ENCODE measurements around the gene TGFBR3.
A peak's percentile ranks its signal among the peaks of the same experiment; 100 is the strongest.

- no peak for TF ChIP-seq CTCF (tag by site-specific recombination; IDR thresholded peaks at IDR 0.05)
- TF ChIP-seq PATZ1 (tag by site-specific recombination; IDR thresholded peaks at IDR 0.05) = peak; percentile 52; the same call in 1 of the 2 replicates
- peak; percentile 38; the same call in 1 of the 2 replicates for TF ChIP-seq TCF7L2 (IDR thresholded peaks at IDR 0.05; ENCODE audit: borderline replicate concordance, low read depth, low read length)
- TF ChIP-seq, protein P1, sequence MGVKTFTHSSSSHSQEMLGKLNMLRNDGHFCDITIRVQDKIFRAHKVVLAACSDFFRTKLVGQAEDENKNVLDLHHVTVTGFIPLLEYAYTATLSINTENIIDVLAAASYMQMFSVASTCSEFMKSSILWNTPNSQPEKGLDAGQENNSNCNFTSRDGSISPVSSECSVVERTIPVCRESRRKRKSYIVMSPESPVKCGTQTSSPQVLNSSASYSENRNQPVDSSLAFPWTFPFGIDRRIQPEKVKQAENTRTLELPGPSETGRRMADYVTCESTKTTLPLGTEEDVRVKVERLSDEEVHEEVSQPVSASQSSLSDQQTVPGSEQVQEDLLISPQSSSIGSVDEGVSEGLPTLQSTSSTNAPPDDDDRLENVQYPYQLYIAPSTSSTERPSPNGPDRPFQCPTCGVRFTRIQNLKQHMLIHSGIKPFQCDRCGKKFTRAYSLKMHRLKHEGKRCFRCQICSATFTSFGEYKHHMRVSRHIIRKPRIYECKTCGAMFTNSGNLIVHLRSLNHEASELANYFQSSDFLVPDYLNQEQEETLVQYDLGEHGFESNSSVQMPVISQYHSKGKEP (tag by site-specific recombination; IDR thresholded peaks at IDR 0.05) = no peak
- no peak for TF ChIP-seq REST (tag by site-specific recombination; IDR thresholded peaks at IDR 0.05)
- no peak for TF ChIP-seq HOXA7 (CRISPR knock-in tag; IDR thresholded peaks at IDR 0.05; ENCODE audit: borderline replicate concordance)
- no peak for TF ChIP-seq ZBTB7A (tag by site-specific recombination; IDR thresholded peaks at IDR 0.05; ENCODE audit: low read depth)
- TF ChIP-seq, protein P2, sequence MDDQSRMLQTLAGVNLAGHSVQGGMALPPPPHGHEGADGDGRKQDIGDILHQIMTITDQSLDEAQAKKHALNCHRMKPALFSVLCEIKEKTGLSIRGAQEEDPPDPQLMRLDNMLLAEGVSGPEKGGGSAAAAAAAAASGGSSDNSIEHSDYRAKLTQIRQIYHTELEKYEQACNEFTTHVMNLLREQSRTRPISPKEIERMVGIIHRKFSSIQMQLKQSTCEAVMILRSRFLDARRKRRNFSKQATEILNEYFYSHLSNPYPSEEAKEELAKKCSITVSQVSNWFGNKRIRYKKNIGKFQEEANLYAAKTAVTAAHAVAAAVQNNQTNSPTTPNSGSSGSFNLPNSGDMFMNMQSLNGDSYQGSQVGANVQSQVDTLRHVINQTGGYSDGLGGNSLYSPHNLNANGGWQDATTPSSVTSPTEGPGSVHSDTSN (CRISPR knock-in tag; IDR thresholded peaks at IDR 0.05) = no peak
- TF ChIP-seq ZBTB17 (tag by site-specific recombination; IDR thresholded peaks at IDR 0.05) = peak; percentile 47; the same call in 1 of the 2 replicates
- TF ChIP-seq BCL11A (tag by site-specific recombination; IDR thresholded peaks at IDR 0.05; ENCODE audit: low read depth) = no peak
- TF ChIP-seq, protein P3, sequence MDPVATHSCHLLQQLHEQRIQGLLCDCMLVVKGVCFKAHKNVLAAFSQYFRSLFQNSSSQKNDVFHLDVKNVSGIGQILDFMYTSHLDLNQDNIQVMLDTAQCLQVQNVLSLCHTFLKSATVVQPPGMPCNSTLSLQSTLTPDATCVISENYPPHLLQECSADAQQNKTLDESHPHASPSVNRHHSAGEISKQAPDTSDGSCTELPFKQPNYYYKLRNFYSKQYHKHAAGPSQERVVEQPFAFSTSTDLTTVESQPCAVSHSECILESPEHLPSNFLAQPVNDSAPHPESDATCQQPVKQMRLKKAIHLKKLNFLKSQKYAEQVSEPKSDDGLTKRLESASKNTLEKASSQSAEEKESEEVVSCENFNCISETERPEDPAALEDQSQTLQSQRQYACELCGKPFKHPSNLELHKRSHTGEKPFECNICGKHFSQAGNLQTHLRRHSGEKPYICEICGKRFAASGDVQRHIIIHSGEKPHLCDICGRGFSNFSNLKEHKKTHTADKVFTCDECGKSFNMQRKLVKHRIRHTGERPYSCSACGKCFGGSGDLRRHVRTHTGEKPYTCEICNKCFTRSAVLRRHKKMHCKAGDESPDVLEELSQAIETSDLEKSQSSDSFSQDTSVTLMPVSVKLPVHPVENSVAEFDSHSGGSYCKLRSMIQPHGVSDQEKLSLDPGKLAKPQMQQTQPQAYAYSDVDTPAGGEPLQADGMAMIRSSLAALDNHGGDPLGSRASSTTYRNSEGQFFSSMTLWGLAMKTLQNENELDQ (tag by site-specific recombination; IDR thresholded peaks at IDR 0.05; ENCODE audit: low read depth) = no peak
- TF ChIP-seq ZNF549 (tag by site-specific recombination; IDR thresholded peaks at IDR 0.05) = no peak
- no peak for TF ChIP-seq ZNF16 (tag by site-specific recombination; IDR thresholded peaks at IDR 0.05; ENCODE audit: low read depth)
Observed at GRCh38 chr1:91872559-91873081, 13.3 kb downstream of the TGFBR3 start.
